ENCODE measurements around the gene PDSS2. TPM values are rescaled to one million over a fixed set of nuclear protein-coding genes. Genes with fewer than 3 reads are reported as not detected.
"Not testable (repeated sequence)": the region's sequence is repeated elsewhere in the genome, so short reads cannot be mapped to it uniquely, and the experiment has no call there.

Gene PDSS2
- polyA plus RNA-seq, 1 experiment, result 11.6 TPM

DNA sequence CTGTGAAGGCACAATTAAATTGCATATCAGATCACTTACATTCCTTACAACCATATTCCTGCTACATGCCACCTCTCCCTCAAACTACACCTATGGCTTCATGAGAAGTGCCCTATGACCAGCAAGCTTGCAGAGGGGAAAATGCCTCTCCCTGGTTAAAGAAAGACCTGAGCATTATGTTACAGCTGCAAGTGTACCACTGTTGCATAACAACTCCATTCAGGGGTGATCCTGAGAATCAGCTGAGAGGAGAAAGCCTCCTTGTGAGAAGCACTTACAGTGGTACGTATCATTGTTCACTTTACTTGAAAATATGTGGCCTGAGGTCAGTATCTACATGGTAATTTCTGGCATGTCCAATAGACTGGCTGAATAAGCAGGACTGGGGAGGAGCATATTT is 20.0 kb downstream of the PDSS2 start:
- H3K4me3 ChIP-seq (ENCODE audit: low read depth, low read length), result no peak overlapping the region
- no peaks in the 10 kb centered on the region for H3K27me3 ChIP-seq (ENCODE audit: control insufficient read depth, insufficient read depth, low read length)
- no peak for DNase-seq (ENCODE audit: low read depth)
- no peak for TF ChIP-seq CTCF (IDR thresholded peaks at IDR 0.05; ENCODE audit: insufficient read depth, low read depth, low read length)
- H3K36me3 ChIP-seq (ENCODE audit: control insufficient read depth, insufficient read depth, low read length), result 0 out of 2 replicates have a peak, but pooled peaks cover 1% of the 10 kb centered on the region
- POLR2A ChIA-PET, result no interaction called here
- CTCF ChIA-PET, result interaction anchor here (0.6 kb wide), 1 partner anchor 782 kb away, joined by 7 read pairs; no protein-coding TSS in a partner anchor

DNA sequence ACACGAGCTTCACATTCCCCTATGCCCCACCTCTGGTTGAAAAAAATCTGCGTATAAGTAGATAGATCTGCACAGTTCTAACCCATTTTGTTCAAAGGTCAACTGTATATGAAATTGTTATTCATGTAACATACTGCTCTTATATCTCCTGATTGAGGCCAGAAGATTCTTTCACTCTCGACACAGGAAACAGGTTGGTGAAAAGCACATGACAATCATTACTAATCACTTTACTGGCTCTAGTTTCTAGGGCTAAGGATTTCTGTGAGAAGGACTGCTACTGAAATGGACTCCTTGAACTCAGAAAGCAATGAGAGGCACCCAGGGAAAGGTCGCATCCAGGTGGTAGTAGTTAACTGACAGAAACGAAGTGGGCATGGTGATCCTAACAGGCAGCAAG is 21.7 kb downstream of the PDSS2 start:
- Histone ChIP-seq H3K4me3 (ENCODE audit: low read depth, low read length) (no peak overlapping the region), H3K36me3 (ENCODE audit: control insufficient read depth, insufficient read depth, low read length) (0 out of 2 replicates have a peak, but pooled peaks cover 1% of the 10 kb centered on the region), H3K27me3 (ENCODE audit: control insufficient read depth, insufficient read depth, low read length) (no peaks in the 10 kb centered on the region)
- CTCF ChIA-PET, result no interaction called here
- TF ChIP-seq CTCF (IDR thresholded peaks at IDR 0.05; ENCODE audit: insufficient read depth, low read depth, low read length), result no peak
- DNase-seq (ENCODE audit: low read depth), result no peak
- POLR2A ChIA-PET, result no interaction called here

DNA sequence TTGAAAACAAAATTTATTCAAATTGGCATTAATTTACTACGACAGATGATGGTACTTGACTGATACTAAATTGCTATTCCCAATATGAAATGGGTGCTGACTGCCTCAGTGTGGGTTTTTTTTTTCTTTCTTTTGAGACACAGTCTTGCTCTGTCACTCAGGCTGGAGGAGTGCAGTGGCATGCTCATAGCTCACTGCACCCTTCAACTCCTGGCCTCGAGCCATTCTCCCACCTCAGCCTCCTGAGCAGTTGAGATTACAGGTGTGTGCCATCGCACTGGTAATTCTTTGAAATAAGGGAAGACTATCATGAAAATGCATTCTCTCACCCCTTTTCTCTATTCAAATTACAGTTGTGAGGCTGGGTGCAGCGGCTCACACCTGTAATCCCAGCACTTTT is 22.5 kb downstream of the PDSS2 start:
- ChIA-PET CTCF (no interaction called here), POLR2A (no interaction called here)
- no peaks in the 10 kb centered on the region for H3K27me3 ChIP-seq (ENCODE audit: control insufficient read depth, insufficient read depth, low read length)
- H3K4me3 ChIP-seq (ENCODE audit: low read depth, low read length), result no peak overlapping the region
- TF ChIP-seq CTCF (IDR thresholded peaks at IDR 0.05; ENCODE audit: insufficient read depth, low read depth, low read length), result no peak
- 0 out of 2 replicates have a peak, but pooled peaks cover 1% of the 10 kb centered on the region for H3K36me3 ChIP-seq (ENCODE audit: control insufficient read depth, insufficient read depth, low read length)
- no peak for DNase-seq (ENCODE audit: low read depth)

GRCh38 chr6:107435798-107436197 is 23.6 kb downstream of the PDSS2 start:
- DNase-seq (ENCODE audit: low read depth), result no peak
- Histone ChIP-seq H3K4me3 (ENCODE audit: low read depth, low read length) (no peak overlapping the region), H3K27me3 (ENCODE audit: control insufficient read depth, insufficient read depth, low read length) (no peaks in the 10 kb centered on the region), H3K36me3 (ENCODE audit: control insufficient read depth, insufficient read depth, low read length) (0 out of 2 replicates have a peak, but pooled peaks cover 1% of the 10 kb centered on the region)
- POLR2A ChIA-PET, result interaction anchor here (0.6 kb wide), 1 partner anchor 84 kb away, joined by 3 read pairs; no protein-coding TSS in a partner anchor
- CTCF ChIA-PET, result no interaction called here
- TF ChIP-seq CTCF (IDR thresholded peaks at IDR 0.05; ENCODE audit: insufficient read depth, low read depth, low read length), result no peak

DNA sequence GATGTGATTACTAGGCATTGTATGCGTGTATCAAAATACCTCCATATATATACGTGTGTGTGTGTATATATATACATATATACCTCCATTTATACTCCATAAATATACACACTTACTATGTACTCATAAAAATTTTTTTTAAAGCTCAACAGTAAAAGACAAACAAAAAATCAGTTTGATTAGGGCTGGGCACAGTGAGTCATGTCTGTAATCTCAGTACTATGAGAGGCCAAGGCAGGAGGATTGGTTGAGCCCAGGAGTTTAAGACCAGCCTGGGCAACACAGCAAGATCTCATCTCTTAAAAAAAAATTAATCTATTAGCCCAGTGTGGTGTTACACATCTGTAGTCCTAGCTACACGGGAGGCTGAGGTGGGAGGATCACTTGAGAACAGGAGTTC is 24.6 kb downstream of the PDSS2 start:
- no peak for DNase-seq (ENCODE audit: low read depth)
- ChIA-PET CTCF (no interaction called here), POLR2A (no interaction called here)
- no peaks in the 10 kb centered on the region for H3K27me3 ChIP-seq (ENCODE audit: control insufficient read depth, insufficient read depth, low read length)
- TF ChIP-seq CTCF (IDR thresholded peaks at IDR 0.05; ENCODE audit: insufficient read depth, low read depth, low read length), result no peak
- no peak overlapping the region for H3K4me3 ChIP-seq (ENCODE audit: low read depth, low read length)
- H3K36me3 ChIP-seq (ENCODE audit: control insufficient read depth, insufficient read depth, low read length), result 0 out of 2 replicates have a peak, but pooled peaks cover 1% of the 10 kb centered on the region

DNA sequence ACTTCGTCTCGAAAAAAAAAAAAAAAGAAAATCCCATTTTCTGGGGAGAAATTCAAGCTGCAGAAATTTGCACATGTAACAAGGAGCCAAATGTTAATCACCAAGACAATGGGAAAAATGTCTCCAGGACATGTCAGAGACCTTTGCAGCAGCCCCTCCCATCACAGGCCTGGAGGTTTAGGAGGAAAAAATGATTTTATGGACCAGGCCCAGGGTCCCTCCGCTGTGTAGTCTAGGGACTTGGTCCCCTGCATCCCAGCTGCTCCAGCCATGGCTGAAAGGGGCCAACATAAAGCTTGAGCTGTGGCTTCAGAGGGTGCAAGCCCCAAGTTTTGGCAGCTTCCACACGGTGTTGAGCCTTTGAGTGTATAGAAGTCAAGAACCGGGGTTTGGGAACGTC is 33.4 kb downstream of the PDSS2 start:
- H3K36me3 ChIP-seq (ENCODE audit: control insufficient read depth, insufficient read depth, low read length); H3K27me3 ChIP-seq (ENCODE audit: control insufficient read depth, insufficient read depth, low read length); H3K4me3 ChIP-seq (ENCODE audit: low read depth, low read length); POLR2A ChIA-PET; DNase-seq (ENCODE audit: low read depth): not testable (repeated sequence)
- CTCF ChIA-PET, result interaction anchor here (1.4 kb wide), 1 partner anchor 9 kb away, joined by 3 read pairs; no protein-coding TSS in a partner anchor

Measured in BJ (cell line).